Caco-2 (cell line): ENCODE results near the gene ATL2. TPM values are rescaled to one million over a fixed set of nuclear protein-coding genes. Genes with fewer than 3 reads are reported as not detected.

ENCODE experiments used
- BruUV-seq: library from RNA; stranded (reverse); fragments of 400-500 nt; replicated peaks from 2 replicates; lab custom pipeline; 2021; lab: Mats Ljungman, UMichigan
- CTCF ChIA-PET: fragments of 300-600 bp; sonication (Branson Sonifier 250); formaldehyde crosslinking; loops from one replicate; lab custom pipeline; 2022; ENCODE audit warnings: antibody characterized with exemption; lab: Charles Lee
- POLR2A ChIA-PET: fragments of 300-600 bp; sonication (Branson Sonifier 250); formaldehyde crosslinking; loops from one replicate; lab custom pipeline; 2022; ENCODE audit warnings: antibody characterized with exemption; lab: Charles Lee
- DNase-seq, 2 experiments: peaks; one replicate each; pipeline versions ENCODE4 v3.0.0 to v3.0.0-alpha.2; 2020 to 2022
- H3K27me3 ChIP-seq: replicated peaks from 2 replicates; pipeline ENCODE4 v1.6.0; 2011; ENCODE audit warnings: low read length; ENCODE audit not compliant: control insufficient read depth, insufficient read depth
- H3K36me3 ChIP-seq: 2 replicates; pipeline ENCODE4 v1.5.1; 2011; ENCODE audit warnings: low read length; ENCODE audit not compliant: control insufficient read depth, insufficient read depth
- H3K4me1 ChIP-seq: fragments of 250-450 bp; sonication (Bioruptor Pico); 2 replicates; pipeline ENCODE4 v1.5.1; 2020; ENCODE audit warnings: mild to moderate bottlenecking
- H3K4me3 ChIP-seq: 2 replicates; pipeline ENCODE4 v1.5.1; 2011; ENCODE audit warnings: low read depth, mild to moderate bottlenecking, control low read depth, low read length
- H3K9me3 ChIP-seq: fragments of 250-450 bp; sonication (Bioruptor Pico); 2 replicates; pipeline ENCODE4 v1.5.1; 2020; ENCODE audit warnings: mild to moderate bottlenecking, moderate library complexity
- H3K27ac Mint-ChIP-seq: one replicate; pipeline ENCODE4 v1.8.0; 2022; ENCODE audit warnings: mixed read lengths; ENCODE audit not compliant: unreplicated experiment
- H3K27me3 Mint-ChIP-seq: one replicate; pipeline ENCODE4 v1.8.0; 2022; ENCODE audit warnings: mixed read lengths; ENCODE audit not compliant: insufficient read depth, unreplicated experiment
- H3K36me3 Mint-ChIP-seq: one replicate; pipeline ENCODE4 v1.8.0; 2022; ENCODE audit warnings: mild to moderate bottlenecking, mixed read lengths; ENCODE audit not compliant: insufficient read depth, unreplicated experiment
- H3K4me1 Mint-ChIP-seq: one replicate; pipeline ENCODE4 v1.8.0; 2022; ENCODE audit warnings: low read depth, mixed read lengths; ENCODE audit not compliant: unreplicated experiment
- H3K4me3 Mint-ChIP-seq: one replicate; pipeline ENCODE4 v1.8.0; 2022; ENCODE audit warnings: mild to moderate bottlenecking, moderate library complexity, mixed read lengths; ENCODE audit not compliant: unreplicated experiment
- H3K9me3 Mint-ChIP-seq: one replicate; pipeline ENCODE4 v1.8.0; 2022; ENCODE audit warnings: mixed read lengths; ENCODE audit not compliant: unreplicated experiment
- CTCF ChIP-seq, 2 experiments: fragments of 200-600 bp in 1 of 2; IDR thresholded peaks; 1 replicate in 1 of 2; 2 replicates in 1 of 2; pipeline versions ENCODE4 v1.5.1 to v1.8.0; 2011 to 2022; ENCODE audit warnings: antibody characterized with exemption in 1 of 2, control low read depth in 1 of 2, inconsistent platforms in 1 of 2, low read depth in 1 of 2, low read length in 1 of 2, mild to moderate bottlenecking in 1 of 2, moderate library complexity in 1 of 2; ENCODE audit not compliant: insufficient read depth in 1 of 2, severe bottlenecking in 1 of 2, unreplicated experiment in 1 of 2
- intact Hi-C: fragments of 100-400 bp; cut with micrococcal nuclease; formaldehyde crosslinking; loops from one replicate; pipeline ENCODE4 v1.10.0; 2022; ENCODE audit not compliant: unreplicated experiment
- total RNA-seq: library from RNA; stranded (reverse); gene quantifications from 2 replicates; pipeline ENCODE4 v1.2.3, GENCODE V29; 2022

ATL2 gene
- total RNA-seq, 1 experiment from 2014 or later: 107 TPM

- Histone ChIP-seq H3K27me3 (no peaks in the 10 kb centered on the region), H3K36me3 (no peaks in the 10 kb centered on the region), H3K9me3 (no peaks in the 10 kb centered on the region), H3K4me1 (no peaks in the 10 kb centered on the region), H3K4me3 (no peak overlapping the region)
- no peak for TF ChIP-seq CTCF (IDR thresholded peaks at IDR 0.05; ENCODE audit: insufficient read depth in 1 of 2, low read depth in 1 of 2, low read length in 1 of 2, severe bottlenecking in 1 of 2, unreplicated experiment in 1 of 2)
- no peaks in the 10 kb centered on the region for H3K4me1 Mint-ChIP-seq
- no peaks in the 10 kb centered on the region for H3K27me3 Mint-ChIP-seq
- intact Hi-C loops: no loop called here
- no peaks in the 10 kb centered on the region for H3K36me3 Mint-ChIP-seq
- H3K4me3 Mint-ChIP-seq: no peak overlapping the region
- ChIA-PET CTCF (no interaction called here), POLR2A (no interaction called here)
- H3K9me3 Mint-ChIP-seq: no peaks in the 10 kb centered on the region
- no peak for DNase-seq
- H3K27ac Mint-ChIP-seq: no peak overlapping the region
- BruUV-seq: no TSS peak
Observed at GRCh38 chr2:38262069-38262871, 114.8 kb downstream of the ATL2 start.

- TF ChIP-seq CTCF (IDR thresholded peaks at IDR 0.05; ENCODE audit: insufficient read depth in 1 of 2, low read depth in 1 of 2, low read length in 1 of 2, severe bottlenecking in 1 of 2, unreplicated experiment in 1 of 2): no peak
- intact Hi-C loops: no loop called here
Observed at GRCh38 chr2:38261569-38262068, 115.5 kb downstream of the ATL2 start.

GRCh38 chr2:38260972-38261371 lies 116.1 kb downstream of the ATL2 start:
- no peak overlapping the region for H3K4me3 Mint-ChIP-seq
- ChIA-PET POLR2A (no interaction called here), CTCF (no interaction called here)
- H3K27ac Mint-ChIP-seq: no peak overlapping the region
- H3K27me3 Mint-ChIP-seq: no peaks in the 10 kb centered on the region
- no peak for TF ChIP-seq CTCF (IDR thresholded peaks at IDR 0.05; ENCODE audit: insufficient read depth in 1 of 2, low read depth in 1 of 2, low read length in 1 of 2, severe bottlenecking in 1 of 2, unreplicated experiment in 1 of 2)
- H3K9me3 ChIP-seq: no peaks in the 10 kb centered on the region
- no peaks in the 10 kb centered on the region for H3K4me1 Mint-ChIP-seq
- no peaks in the 10 kb centered on the region for H3K36me3 ChIP-seq
- no TSS peak for BruUV-seq
- no peaks in the 10 kb centered on the region for H3K36me3 Mint-ChIP-seq
- no peaks in the 10 kb centered on the region for H3K4me1 ChIP-seq
- H3K27me3 ChIP-seq: no peaks in the 10 kb centered on the region
- DNase-seq: no peak
- no peak overlapping the region for H3K4me3 ChIP-seq
- H3K9me3 Mint-ChIP-seq: no peaks in the 10 kb centered on the region
- intact Hi-C loops: no loop called here

More at GRCh38 chr2:38261569-38262068, 115.5 kb downstream of the ATL2 start:
- Mint-ChIP-seq H3K36me3 (no peaks in the 10 kb centered on the region), H3K27me3 (no peaks in the 10 kb centered on the region), H3K4me1 (no peaks in the 10 kb centered on the region), H3K27ac (no peak overlapping the region), H3K9me3 (no peaks in the 10 kb centered on the region), H3K4me3 (no peak overlapping the region)
- no peak for DNase-seq
- H3K4me3 ChIP-seq: no peak overlapping the region
- no TSS peak for BruUV-seq
- POLR2A ChIA-PET: no interaction called here
- no peaks in the 10 kb centered on the region for H3K36me3 ChIP-seq
- H3K9me3 ChIP-seq: no peaks in the 10 kb centered on the region
- no peaks in the 10 kb centered on the region for H3K4me1 ChIP-seq
- no peaks in the 10 kb centered on the region for H3K27me3 ChIP-seq
- CTCF ChIA-PET: no interaction called here
